Body of pancreas (tissue), 4 donors: ENCODE measurements around the gene REV1.

ENCODE experiments used
- CTCF ChIP-seq, 7 experiments: fragments of 450-650 bp in 4 of 7; fragments of 200-600 bp in 3 of 7; sonication (generic) in 3 of 7; IDR thresholded peaks; one replicate each; pipeline ENCODE4 v1.5.1; 2016 to 2019; ENCODE audit warnings: antibody characterized with exemption in 7 of 7
- POLR2A ChIP-seq, 3 donors: fragments of 450-650 bp; IDR thresholded peaks; one replicate each; pipeline ENCODE4 v1.6.1; 2016; ENCODE audit warnings: antibody characterized with exemption in 3 of 3, mild to moderate bottlenecking in 2 of 3

DNA sequence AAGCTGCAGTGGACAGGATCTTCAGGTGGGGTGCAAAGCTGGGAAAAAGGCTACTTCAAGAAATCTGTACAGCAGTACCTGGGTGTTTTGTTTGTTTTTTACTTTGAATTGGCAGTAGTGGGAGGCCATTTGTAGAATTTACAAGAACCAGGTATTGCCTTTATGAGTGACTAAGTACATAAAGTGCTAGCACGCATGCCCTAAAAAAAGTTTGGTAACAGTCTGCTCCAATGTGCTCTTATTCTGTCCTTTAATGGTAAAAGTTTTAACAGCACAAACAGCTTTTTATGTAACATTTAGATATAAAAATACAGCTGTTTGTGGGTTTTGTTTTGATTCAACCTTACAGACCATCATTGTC lies 17.2 kb downstream of the REV1 start:
- TF ChIP-seq CTCF (IDR thresholded peaks at IDR 0.05) = no peak
- no peak for TF ChIP-seq POLR2A (IDR thresholded peaks at IDR 0.05)
